Measurements from ENCODE around the gene KATNB1. TPM values are rescaled to one million over a fixed set of nuclear protein-coding genes. Genes with fewer than 3 reads are reported as not detected.

KATNB1 gene
- total RNA-seq, 2 experiments from 2014 or later, result 37.4 to 43.5 TPM

- DNase-seq (ENCODE audit: low spot score), result no peak
- Histone ChIP-seq H4K20me1 (ENCODE audit: insufficient read depth, low read length) (no peaks in the 10 kb centered on the region), H3K9me3 (ENCODE audit: low read length) (no peaks in the 10 kb centered on the region), H3K4me1 (ENCODE audit: insufficient read depth, low read length, poor library complexity, severe bottlenecking) (no peaks in the 10 kb centered on the region), H3K27ac (ENCODE audit: low read depth, low read length, poor library complexity, severe bottlenecking) (no peak overlapping the region), H2AFZ (ENCODE audit: low read length) (no peak overlapping the region), H3K4me2 (ENCODE audit: low read length) (no peak overlapping the region), H3K79me2 (ENCODE audit: insufficient read depth, low read depth, low read length) (no peaks in the 10 kb centered on the region), H3K4me3 (ENCODE audit: low read depth, low read length, poor library complexity, severe bottlenecking) (no peak overlapping the region), H3K9me2 (ENCODE audit: insufficient read depth, low read length) (no peaks in the 10 kb centered on the region), H3K36me3 (ENCODE audit: insufficient read depth, low read length) (no peaks in the 10 kb centered on the region)
- no TSS peak for BruUV-seq (replicated peaks)
- intact Hi-C loops (cut with micrococcal nuclease; ENCODE audit: unreplicated experiment), result no loop called here
- ChIA-PET CTCF (ENCODE audit: unreplicated experiment) (no interaction called here), POLR2A (no interaction called here)
- TF ChIP-seq EZH2phosphoT487 (IDR thresholded peaks at IDR 0.05; ENCODE audit: borderline replicate concordance, low read depth, low read length), result no peak
- no peak for TF ChIP-seq CTCF (conservative IDR thresholded peaks at IDR 0.05; ENCODE audit: low read length)
Measured at GRCh38 chr16:57797526-57798266, 62.1 kb downstream of the KATNB1 start.

- TF ChIP-seq CTCF (conservative IDR thresholded peaks at IDR 0.05; ENCODE audit: low read length), result no peak
- no peak for TF ChIP-seq EZH2phosphoT487 (IDR thresholded peaks at IDR 0.05; ENCODE audit: borderline replicate concordance, low read depth, low read length)
- Histone ChIP-seq H3K36me3 (ENCODE audit: insufficient read depth, low read length) (no peaks in the 10 kb centered on the region), H3K4me1 (ENCODE audit: insufficient read depth, low read length, poor library complexity, severe bottlenecking) (no peaks in the 10 kb centered on the region), H2AFZ (ENCODE audit: low read length) (no peak overlapping the region), H3K79me2 (ENCODE audit: insufficient read depth, low read depth, low read length) (no peaks in the 10 kb centered on the region), H3K4me2 (ENCODE audit: low read length) (no peak overlapping the region), H3K27ac (ENCODE audit: low read depth, low read length, poor library complexity, severe bottlenecking) (no peak overlapping the region), H4K20me1 (ENCODE audit: insufficient read depth, low read length) (no peaks in the 10 kb centered on the region), H3K4me3 (ENCODE audit: low read depth, low read length, poor library complexity, severe bottlenecking) (no peak overlapping the region), H3K9me2 (ENCODE audit: insufficient read depth, low read length) (no peaks in the 10 kb centered on the region), H3K9me3 (ENCODE audit: low read length) (no peaks in the 10 kb centered on the region)
- no peak for DNase-seq (ENCODE audit: low spot score)
- no TSS peak for BruUV-seq (replicated peaks)
- POLR2A ChIA-PET, result no interaction called here
- intact Hi-C loops (cut with micrococcal nuclease; ENCODE audit: unreplicated experiment), result no loop called here
- CTCF ChIA-PET (ENCODE audit: unreplicated experiment), result no interaction called here
Measured at GRCh38 chr16:57798267-57798810, 62.8 kb downstream of the KATNB1 start.

GRCh38 chr16:57798953-57799599 lies 63.5 kb downstream of the KATNB1 start:
- Histone ChIP-seq H3K4me1 (ENCODE audit: insufficient read depth, low read length, poor library complexity, severe bottlenecking) (no peaks in the 10 kb centered on the region), H2AFZ (ENCODE audit: low read length) (no peak overlapping the region), H4K20me1 (ENCODE audit: insufficient read depth, low read length) (no peaks in the 10 kb centered on the region), H3K9me2 (ENCODE audit: insufficient read depth, low read length) (no peaks in the 10 kb centered on the region), H3K79me2 (ENCODE audit: insufficient read depth, low read depth, low read length) (no peaks in the 10 kb centered on the region), H3K4me3 (ENCODE audit: low read depth, low read length, poor library complexity, severe bottlenecking) (no peak overlapping the region), H3K36me3 (ENCODE audit: insufficient read depth, low read length) (no peaks in the 10 kb centered on the region), H3K27ac (ENCODE audit: low read depth, low read length, poor library complexity, severe bottlenecking) (no peak overlapping the region), H3K9me3 (ENCODE audit: low read length) (no peaks in the 10 kb centered on the region), H3K4me2 (ENCODE audit: low read length) (no peak overlapping the region)
- intact Hi-C loops (cut with micrococcal nuclease; ENCODE audit: unreplicated experiment), result no loop called here
- ChIA-PET CTCF (ENCODE audit: unreplicated experiment) (interaction anchor here (0.5 to 0.6 kb wide), 2 partner anchors 202 to 403 kb away, joined by 3 read pairs; partner anchors contain the start of gene ZNF319), POLR2A (no interaction called here)
- no TSS peak for BruUV-seq (replicated peaks)
- DNase-seq (ENCODE audit: low spot score), result no peak
- TF ChIP-seq CTCF (conservative IDR thresholded peaks at IDR 0.05; ENCODE audit: low read length), result no peak
- TF ChIP-seq EZH2phosphoT487 (IDR thresholded peaks at IDR 0.05; ENCODE audit: borderline replicate concordance, low read depth, low read length), result no peak

Measured in OCI-LY7 (cell line).